ENCODE measurements around the gene PXYLP1.

DNA sequence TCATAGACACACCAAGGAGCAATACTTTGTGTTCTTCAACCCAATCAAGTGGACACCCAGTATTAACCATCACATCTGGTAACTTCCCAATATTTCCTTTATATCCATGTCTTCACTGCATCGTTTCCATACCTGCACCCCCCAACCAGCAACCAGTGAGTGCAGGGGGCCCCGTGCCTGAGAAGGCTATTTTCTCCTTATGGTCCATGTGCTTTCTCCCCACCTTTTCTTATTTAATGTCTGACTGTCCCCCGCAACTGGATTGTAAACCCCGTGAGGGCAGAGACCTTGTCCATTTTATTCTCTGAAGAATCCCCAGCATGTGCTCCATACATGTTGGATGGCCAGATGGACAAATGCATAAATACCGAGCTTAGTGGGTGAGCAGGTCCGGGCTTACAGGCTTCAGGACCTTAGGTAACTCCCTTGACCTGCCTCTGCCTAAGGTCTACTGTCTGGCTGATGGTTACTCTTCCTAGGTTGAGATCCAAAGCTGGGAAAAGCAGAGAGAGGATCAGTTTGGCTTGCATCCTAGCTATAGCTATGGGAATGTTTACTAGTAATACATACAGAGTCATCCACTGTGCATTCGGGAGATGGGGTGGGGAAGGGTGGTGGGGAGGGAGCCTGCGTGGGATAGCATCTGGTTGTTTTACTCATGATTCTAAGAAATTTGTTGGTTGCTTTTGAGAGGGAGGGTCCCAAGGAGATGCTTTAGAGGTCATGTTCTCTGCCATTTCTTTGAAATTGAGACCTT is 41.5 kb downstream of the PXYLP1 start:
- TF ChIP-seq CEBPB (IDR thresholded peaks at IDR 0.05) (no peak), TAF1 (IDR thresholded peaks at IDR 0.05; ENCODE audit: low read depth) (no peak), FOXM1 (IDR thresholded peaks at IDR 0.05; ENCODE audit: borderline replicate concordance, low read depth) (no peak), EP300 (IDR thresholded peaks at IDR 0.05; ENCODE audit: borderline replicate concordance) (no peak), TEAD4 (IDR thresholded peaks at IDR 0.05) (no peak), YY1 (IDR thresholded peaks at IDR 0.05; ENCODE audit: low read depth) (no peak), TCF12 (IDR thresholded peaks at IDR 0.05; ENCODE audit: low read depth) (no peak), RAD21 (IDR thresholded peaks at IDR 0.05; ENCODE audit: low read depth) (no peak), CREB1 (IDR thresholded peaks at IDR 0.05; ENCODE audit: low read depth) (no peak), EGR1 (IDR thresholded peaks at IDR 0.05) (no peak), NFIC (IDR thresholded peaks at IDR 0.05) (no peak)
- TF ChIP-seq, protein P1, sequence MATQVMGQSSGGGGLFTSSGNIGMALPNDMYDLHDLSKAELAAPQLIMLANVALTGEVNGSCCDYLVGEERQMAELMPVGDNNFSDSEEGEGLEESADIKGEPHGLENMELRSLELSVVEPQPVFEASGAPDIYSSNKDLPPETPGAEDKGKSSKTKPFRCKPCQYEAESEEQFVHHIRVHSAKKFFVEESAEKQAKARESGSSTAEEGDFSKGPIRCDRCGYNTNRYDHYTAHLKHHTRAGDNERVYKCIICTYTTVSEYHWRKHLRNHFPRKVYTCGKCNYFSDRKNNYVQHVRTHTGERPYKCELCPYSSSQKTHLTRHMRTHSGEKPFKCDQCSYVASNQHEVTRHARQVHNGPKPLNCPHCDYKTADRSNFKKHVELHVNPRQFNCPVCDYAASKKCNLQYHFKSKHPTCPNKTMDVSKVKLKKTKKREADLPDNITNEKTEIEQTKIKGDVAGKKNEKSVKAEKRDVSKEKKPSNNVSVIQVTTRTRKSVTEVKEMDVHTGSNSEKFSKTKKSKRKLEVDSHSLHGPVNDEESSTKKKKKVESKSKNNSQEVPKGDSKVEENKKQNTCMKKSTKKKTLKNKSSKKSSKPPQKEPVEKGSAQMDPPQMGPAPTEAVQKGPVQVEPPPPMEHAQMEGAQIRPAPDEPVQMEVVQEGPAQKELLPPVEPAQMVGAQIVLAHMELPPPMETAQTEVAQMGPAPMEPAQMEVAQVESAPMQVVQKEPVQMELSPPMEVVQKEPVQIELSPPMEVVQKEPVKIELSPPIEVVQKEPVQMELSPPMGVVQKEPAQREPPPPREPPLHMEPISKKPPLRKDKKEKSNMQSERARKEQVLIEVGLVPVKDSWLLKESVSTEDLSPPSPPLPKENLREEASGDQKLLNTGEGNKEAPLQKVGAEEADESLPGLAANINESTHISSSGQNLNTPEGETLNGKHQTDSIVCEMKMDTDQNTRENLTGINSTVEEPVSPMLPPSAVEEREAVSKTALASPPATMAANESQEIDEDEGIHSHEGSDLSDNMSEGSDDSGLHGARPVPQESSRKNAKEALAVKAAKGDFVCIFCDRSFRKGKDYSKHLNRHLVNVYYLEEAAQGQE (IDR thresholded peaks at IDR 0.05; ENCODE audit: low read depth), result no peak
- TF ChIP-seq, protein P2, sequence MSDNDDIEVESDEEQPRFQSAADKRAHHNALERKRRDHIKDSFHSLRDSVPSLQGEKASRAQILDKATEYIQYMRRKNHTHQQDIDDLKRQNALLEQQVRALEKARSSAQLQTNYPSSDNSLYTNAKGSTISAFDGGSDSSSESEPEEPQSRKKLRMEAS (IDR thresholded peaks at IDR 0.05), result no peak
- TF ChIP-seq, protein P3, sequence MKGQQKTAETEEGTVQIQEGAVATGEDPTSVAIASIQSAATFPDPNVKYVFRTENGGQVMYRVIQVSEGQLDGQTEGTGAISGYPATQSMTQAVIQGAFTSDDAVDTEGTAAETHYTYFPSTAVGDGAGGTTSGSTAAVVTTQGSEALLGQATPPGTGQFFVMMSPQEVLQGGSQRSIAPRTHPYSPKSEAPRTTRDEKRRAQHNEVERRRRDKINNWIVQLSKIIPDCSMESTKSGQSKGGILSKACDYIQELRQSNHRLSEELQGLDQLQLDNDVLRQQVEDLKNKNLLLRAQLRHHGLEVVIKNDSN (IDR thresholded peaks at IDR 0.05), result no peak
